H1 (cell line): ENCODE measurements around the gene LRRC46. TPM values are rescaled to one million over a fixed set of nuclear protein-coding genes. Genes with fewer than 3 reads are reported as not detected.

Experiments
- CTCF ChIA-PET: fragments of 300-600 bp; sonication (Branson Sonifier 250); formaldehyde crosslinking; loops from one replicate; lab custom pipeline; 2021; ENCODE audit not compliant: partially characterized antibody; lab: Charles Lee
- POLR2A ChIA-PET: fragments of 300-600 bp; sonication (Branson Sonifier 250); formaldehyde crosslinking; loops from one replicate; lab custom pipeline; 2021; ENCODE audit warnings: inconsistent platforms; ENCODE audit not compliant: partially characterized antibody; lab: Charles Lee
- DNase-seq, 2 experiments: peaks; one replicate each; pipeline versions ENCODE4 v3.0.0 to v3.0.0-alpha.2; 2010 to 2022; ENCODE audit warnings: low spot score in 2 of 2, low read depth in 1 of 2, mixed read lengths in 1 of 2
- FAIRE-seq: peaks from 2 replicates; lab custom pipeline; 2011; peaks lifted over from hg19 to GRCh38; lab: Jason Lieb, UNC
- H2AFZ ChIP-seq: 2 replicates; pipeline ENCODE4 v1.8.1; 2012; ENCODE audit warnings: low read length, inconsistent platforms
- H2AK5ac ChIP-seq: 2 replicates; pipeline ENCODE4 v1.6.1; 2013; ENCODE audit warnings: low read depth, low read length
- H2BK120ac ChIP-seq: replicated peaks from 2 replicates; pipeline ENCODE3; 2013; ENCODE audit warnings: low read depth, low read length, inconsistent platforms
- H2BK12ac ChIP-seq: 2 replicates; pipeline ENCODE4 v1.6.1; 2013; ENCODE audit warnings: low read depth, low read length
- H2BK15ac ChIP-seq: 2 replicates; pipeline ENCODE4 v1.6.1; 2013; ENCODE audit warnings: low read length
- H2BK20ac ChIP-seq: 2 replicates; pipeline ENCODE4 v1.6.1; 2013; ENCODE audit warnings: low read length
- H2BK5ac ChIP-seq: 2 replicates; pipeline ENCODE4 v1.6.1; 2013; ENCODE audit warnings: low read depth, low read length
- H3K14ac ChIP-seq: 2 replicates; pipeline ENCODE4 v1.6.1; 2013; ENCODE audit warnings: inconsistent platforms; ENCODE audit not compliant: insufficient read length
- H3K18ac ChIP-seq: 2 replicates; pipeline ENCODE4 v1.6.1; 2013; ENCODE audit warnings: low read length; ENCODE audit errors: extremely low read depth
- H3K23ac ChIP-seq: 2 replicates; pipeline ENCODE4 v1.6.1; 2013; ENCODE audit warnings: inconsistent platforms; ENCODE audit not compliant: insufficient read length
- H3K23me2 ChIP-seq: 2 replicates; pipeline ENCODE4 v1.6.1; 2013; ENCODE audit warnings: low read depth, low read length
- H3K27ac ChIP-seq: 2 replicates; pipeline ENCODE4 v1.6.1; 2011; ENCODE audit warnings: low read depth, low read length, inconsistent platforms
- H3K27me3 ChIP-seq, 4 experiments: replicated peaks in 1 of 4; 1 replicate in 1 of 4; 2 replicates in 3 of 4; pipeline versions ENCODE4 v1.6.1 to v1.8.1; 2011 to 2013; ENCODE audit warnings: low read length in 3 of 4, mild to moderate bottlenecking in 3 of 4, inconsistent platforms in 2 of 4, mixed read lengths in 2 of 4, moderate library complexity in 1 of 4; ENCODE audit not compliant: control insufficient read depth in 3 of 4, insufficient read depth in 3 of 4; ENCODE audit errors: extremely low read depth in 1 of 4
- H3K36me3 ChIP-seq, 4 experiments: 2 replicates each; pipeline versions ENCODE4 v1.6.1 to v1.8.1; 2011 to 2013; ENCODE audit warnings: mild to moderate bottlenecking in 4 of 4, low read length in 3 of 4, moderate library complexity in 2 of 4, control low read depth in 1 of 4, inconsistent platforms in 1 of 4; ENCODE audit not compliant: insufficient read depth in 4 of 4, control insufficient read depth in 2 of 4
- H3K4ac ChIP-seq: replicated peaks from 2 replicates; pipeline ENCODE3; 2013; ENCODE audit warnings: low read length, low read depth, mixed read lengths, inconsistent platforms; ENCODE audit not compliant: insufficient read length
- H3K4me1 ChIP-seq, 4 experiments: replicated peaks in 1 of 4; 1 replicate in 1 of 4; 2 replicates in 3 of 4; pipeline versions ENCODE4 v1.6.1 to v1.8.1; 2011 to 2013; ENCODE audit warnings: low read length in 3 of 4, inconsistent platforms in 2 of 4, mixed read lengths in 1 of 4; ENCODE audit not compliant: insufficient read depth in 4 of 4, control insufficient read depth in 3 of 4
- H3K4me2 ChIP-seq, 2 experiments: 2 replicates each; pipeline versions ENCODE4 v1.6.1 to v1.8.1; 2011 to 2013; ENCODE audit warnings: low read depth in 2 of 2, low read length in 2 of 2, control low read depth in 1 of 2, inconsistent platforms in 1 of 2, mild to moderate bottlenecking in 1 of 2; ENCODE audit not compliant: insufficient read depth in 1 of 2
- H3K4me3 ChIP-seq, 4 experiments: fragments of 200-600, 300-600 bp in 1 of 4; sonication (generic), shearing (Covaris generic), sonication (Bioruptor Twin) in 1 of 4; 2 replicates each; pipeline versions ENCODE4 v1.5.1 to v1.8.1; 2011 to 2016; ENCODE audit warnings: low read length in 4 of 4, low read depth in 3 of 4, control low read depth in 2 of 4, inconsistent platforms in 2 of 4, mild to moderate bottlenecking in 2 of 4, mixed read lengths in 1 of 4, moderate library complexity in 1 of 4; ENCODE audit not compliant: insufficient read depth in 2 of 4; ENCODE audit errors: extremely low read depth in 1 of 4
- H3K56ac ChIP-seq: replicated peaks from 2 replicates; pipeline ENCODE3; 2013; ENCODE audit warnings: low read depth, mild to moderate bottlenecking, mixed read lengths, low read length, inconsistent platforms; ENCODE audit not compliant: insufficient read length
- H3K79me1 ChIP-seq: 2 replicates; pipeline ENCODE4 v1.6.1; 2013; ENCODE audit warnings: low read depth, low read length, control low read depth
- H3K79me2 ChIP-seq, 2 experiments: 2 replicates each; pipeline versions ENCODE4 v1.6.1 to v1.8.1; 2012 to 2013; ENCODE audit warnings: low read length in 2 of 2, mild to moderate bottlenecking in 2 of 2, inconsistent platforms in 1 of 2; ENCODE audit not compliant: insufficient read depth in 2 of 2, control insufficient read depth in 1 of 2
- H3K9ac ChIP-seq, 4 experiments: replicated peaks in 1 of 4; 1 replicate in 1 of 4; 2 replicates in 3 of 4; pipeline versions ENCODE4 v1.6.1 to v1.8.1; 2011 to 2013; ENCODE audit warnings: low read depth in 3 of 4, low read length in 3 of 4, control low read depth in 2 of 4, mild to moderate bottlenecking in 2 of 4, moderate library complexity in 2 of 4, inconsistent platforms in 1 of 4; ENCODE audit errors: extremely low read depth in 1 of 4
- H3K9me3 ChIP-seq, 2 experiments: 2 replicates each; pipeline versions ENCODE4 v1.6.1 to v1.8.1; 2012 to 2013; ENCODE audit warnings: mild to moderate bottlenecking in 2 of 2, moderate library complexity in 2 of 2, control low read depth in 1 of 2, inconsistent platforms in 1 of 2, low read depth in 1 of 2, low read length in 1 of 2, mixed read lengths in 1 of 2; ENCODE audit not compliant: insufficient read depth in 2 of 2
- H4K20me1 ChIP-seq, 2 experiments: replicated peaks in 1 of 2; 2 replicates each; pipeline versions ENCODE3 to v1.8.1; 2011 to 2013; ENCODE audit warnings: inconsistent platforms in 2 of 2, low read length in 2 of 2, mild to moderate bottlenecking in 1 of 2; ENCODE audit not compliant: insufficient read depth in 2 of 2, control insufficient read depth in 1 of 2
- H4K5ac ChIP-seq: 2 replicates; pipeline ENCODE4 v1.6.1; 2013; ENCODE audit warnings: low read length, low read depth, mixed read lengths, inconsistent platforms; ENCODE audit not compliant: insufficient read length
- H4K8ac ChIP-seq: 2 replicates; pipeline ENCODE4 v1.8.0; 2013; ENCODE audit warnings: mild to moderate bottlenecking, moderate library complexity, low read length, inconsistent platforms; ENCODE audit not compliant: insufficient read depth; ENCODE audit errors: extremely low read depth
- H4K91ac ChIP-seq: replicated peaks from 2 replicates; pipeline ENCODE3; 2013; ENCODE audit warnings: low read length, mixed read lengths, inconsistent platforms; ENCODE audit not compliant: insufficient read length
- ASH2L ChIP-seq: fragments of 200-600, 300-600 bp; sonication (generic); IDR thresholded peaks from one replicate; pipeline ENCODE4 v1.7.1; 2017; ENCODE audit warnings: low read length
- CHD2 ChIP-seq: IDR thresholded peaks from 2 replicates; pipeline ENCODE4 v1.6.1; 2012; ENCODE audit warnings: low read length, improper control_type of control experiment
- GABPA ChIP-seq: IDR thresholded peaks from 2 replicates; pipeline ENCODE4 v1.6.1; 2011; ENCODE audit warnings: mild to moderate bottlenecking, low read length, moderate library complexity, borderline replicate concordance; ENCODE audit not compliant: insufficient read depth
- HDAC2 ChIP-seq, 2 experiments: fragments of 300-600 bp in 1 of 2; sonication (generic) in 1 of 2; IDR thresholded peaks; 2 replicates each; pipeline ENCODE4 v1.6.1; 2011 to 2012; ENCODE audit warnings: low read depth in 2 of 2, low read length in 2 of 2, mild to moderate bottlenecking in 2 of 2, moderate library complexity in 2 of 2, borderline replicate concordance in 1 of 2, inconsistent platforms in 1 of 2
- JUND ChIP-seq: IDR thresholded peaks from 2 replicates; pipeline ENCODE4 v1.6.1; 2011; ENCODE audit warnings: mild to moderate bottlenecking, improper control_type of control experiment, low read length
- KDM4A ChIP-seq: IDR thresholded peaks from one replicate; pipeline ENCODE4 v1.7.1; 2012; ENCODE audit warnings: low read depth, mild to moderate bottlenecking, moderate library complexity, low read length, inconsistent platforms; ENCODE audit not compliant: severe bottlenecking
- PHF8 ChIP-seq: fragments of 200-600 bp; sonication (generic); conservative IDR thresholded peaks from 2 replicates; pipeline ENCODE4 v1.7.1; 2012; ENCODE audit warnings: low read depth, mild to moderate bottlenecking, inconsistent platforms, low read length, moderate library complexity
- SIX5 ChIP-seq: IDR thresholded peaks from 2 replicates; pipeline ENCODE4 v1.6.1; 2011; ENCODE audit warnings: mild to moderate bottlenecking, low read depth, low read length
- SP4 ChIP-seq: IDR thresholded peaks from 2 replicates; pipeline ENCODE4 v1.6.1; 2012; ENCODE audit warnings: low read length, inconsistent platforms
- WGBS, 2 experiments: shearing (Covaris generic) in 1 of 2; methylation state at CpG; one replicate each; pipeline versions ENCODE4 v1.1.6 to v1.1.7; 2013 to 2015; ENCODE audit warnings: low lambda C conversion rate in 2 of 2, mixed read lengths in 2 of 2, inconsistent platforms in 1 of 2, low coverage in 1 of 2, missing lambda C conversion rate in 1 of 2; ENCODE audit not compliant: insufficient replicate concordance in 2 of 2, insufficient coverage in 1 of 2, insufficient read length in 1 of 2; ENCODE audit errors: extremely low coverage in 1 of 2, missing lambda C conversion rate in 1 of 2; 5-methylcytosine and 5-hydroxymethylcytosine counted together
- polyA plus RNA-seq, 7 experiments: library from polyadenylated mRNA; depleted of rRNA in 3 of 7; stranded (reverse) in 5 of 7; unstranded in 2 of 7; fragments of >200 nt in 5 of 7; fragments of 200-250 nt in 2 of 7; gene quantifications; 1 replicate in 5 of 7; 2 replicates in 1 of 7; 4 replicates in 1 of 7; pipeline versions ENCODE4 v1.2.1 to v1.2.3, GENCODE V29; 2011 to 2013; ENCODE audit warnings: missing spikeins in 2 of 7, mixed read lengths in 2 of 7
- total RNA-seq: library from RNA; stranded (reverse); fragmentation: NEBNext Ultra II Directional; extraction: Animal tissue kit (Norgen Biotek cat#: 25700); gene quantifications from 2 replicates; pipeline ENCODE4 v1.2.1, GENCODE V29; 2021

The LRRC46 gene
- total and polyA plus RNA-seq, 2 of the 8 experiments (the other 6 are each of a cell fraction or from before 2014, with no cell fraction given): 0.18 TPM; not detected in 1

DNA sequence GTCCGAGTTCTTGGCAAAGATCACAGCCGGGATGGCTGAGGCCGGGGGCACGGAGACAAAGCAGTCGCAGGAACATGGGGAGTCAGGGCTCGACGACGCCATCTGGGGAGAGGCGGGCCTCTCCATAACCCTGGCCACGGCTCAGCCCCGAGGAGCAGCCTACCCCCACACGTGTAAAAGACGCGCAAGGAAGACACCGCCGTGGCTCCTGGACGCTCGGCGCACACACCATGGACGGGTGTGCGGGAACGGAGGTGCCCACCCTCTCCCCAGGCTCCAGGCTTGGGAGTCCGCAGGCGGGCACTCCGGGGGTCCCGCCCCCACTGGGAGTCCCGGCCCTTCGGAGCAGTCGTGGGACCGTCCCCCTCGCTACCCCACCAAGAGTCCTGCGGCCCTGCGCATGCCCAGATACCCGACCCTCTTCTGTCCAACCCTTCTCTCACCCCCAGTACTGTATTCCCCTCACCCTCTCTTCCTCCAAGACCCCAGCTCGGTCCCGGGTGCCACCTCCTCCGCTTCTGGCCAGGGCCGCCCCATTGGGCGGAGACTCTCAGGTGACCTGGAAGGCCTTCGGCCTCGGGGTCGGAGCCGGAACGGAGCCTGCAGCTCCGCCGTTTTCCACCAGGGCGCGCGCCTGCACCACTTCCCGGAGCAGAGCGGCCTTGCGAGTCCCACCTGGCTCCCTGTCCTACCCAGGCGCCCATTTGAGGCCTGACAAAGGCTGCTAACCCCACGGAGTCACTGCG lies 9.4 kb downstream of the LRRC46 start, which contains the start of gene SCRN2:
SCRN2 (minus strand) TSS at position 532 of the 746 bp plus-strand sequence; CDS start at position 102, 430 bp downstream.
- H4K5ac ChIP-seq: peak within 1 kb of the TSS; percentile 31
- no peak within 1 kb of the TSS for H3K4ac ChIP-seq
- H2AFZ ChIP-seq: peak within 1 kb of the TSS; percentile 6; the same call in 1 of the 2 replicates
- peak within 1 kb of the TSS; percentile 2 for H4K91ac ChIP-seq
- no peak within 1 kb of the TSS for H2BK15ac ChIP-seq
- no peaks in the 10 kb centered on the region for H3K79me2 ChIP-seq
- H3K23me2 ChIP-seq: peaks cover 2% of the 10 kb centered on the region; the same call in 1 of the 2 replicates
- H2BK5ac ChIP-seq: peak within 1 kb of the TSS; percentile 54; the same call in 1 of the 2 replicates
- no peak within 1 kb of the TSS for H3K56ac ChIP-seq
- no peak within 1 kb of the TSS for H2BK12ac ChIP-seq
- peak within 1 kb of the TSS; percentile 47 to 92 (median 80) for H3K4me3 ChIP-seq
- peaks cover under 1 to 17% (median 11%) of the 10 kb centered on the region in 4 experiments for H3K27me3 ChIP-seq
- H3K9ac ChIP-seq: peak within 1 kb of the TSS in 3 of 4 experiments; percentile 49 to 52 (median 51); a peak in 6 of 7 replicates
- 2% methylated on average over 54 of the region's 55 CpGs; no CpG with 5 or more reads in 1 of the 2 experiments for WGBS, 2 experiments
- FAIRE-seq: no peak
- H4K20me1 ChIP-seq: peaks cover 0 to 2% of the 10 kb centered on the region in 2 experiments
- H2BK120ac ChIP-seq: no peak within 1 kb of the TSS
- H3K79me1 ChIP-seq: no peaks in the 10 kb centered on the region
- H3K9me3 ChIP-seq: no peaks in the 10 kb centered on the region
- ChIA-PET CTCF (interaction anchor here (0.6 to 33.0 kb wide), 31 partner anchors 10 to 211 kb away, joined by 3 to 1206 read pairs (median 4); partner anchors contain the start of genes CDK5RAP3, LRRC46, MRPL10 and OSBPL7), POLR2A (interaction anchor here (0.6 to 12.4 kb wide), 6 partner anchors 9 to 1722 kb away, joined by 4 to 134 read pairs (median 6); partner anchors contain the start of genes LRRC46, MRPL10, SP2 and SP6)
- no peak within 1 kb of the TSS for H3K27ac ChIP-seq
- peak; percentile 85 to 99 for DNase-seq
- peaks cover 0 to 23% (median 8%) of the 10 kb centered on the region in 4 experiments; a peak in 5 of 7 replicates for H3K4me1 ChIP-seq
- peaks cover 0 to 7% (median 1%) of the 10 kb centered on the region in 4 experiments; a peak in 4 of 8 replicates for H3K36me3 ChIP-seq
- H2BK20ac ChIP-seq: no peak within 1 kb of the TSS
- H3K14ac ChIP-seq: no peak within 1 kb of the TSS
- peak within 1 kb of the TSS; percentile 60; the same call in 1 of the 2 replicates for H4K8ac ChIP-seq
- H3K4me2 ChIP-seq: peak within 1 kb of the TSS; percentile 73 to 80
- no peak within 1 kb of the TSS for H3K23ac ChIP-seq
- peak within 1 kb of the TSS; percentile 79 for H3K18ac ChIP-seq
- H2AK5ac ChIP-seq: no peak within 1 kb of the TSS
- TF ChIP-seq HDAC2 (IDR thresholded peaks at IDR 0.05; ENCODE audit: borderline replicate concordance in 1 of 2, low read depth in 2 of 2, low read length in 2 of 2) (0 out of 4 replicates have a peak, but pooled peaks of 1 of the 2 experiments have one; percentile 36), SP4 (peak; percentile 74), CHD2 (no peak), JUND (0 out of 2 replicates have a peak, but pooled peaks have one; percentile 50), GABPA (peak; percentile 41; the same call in 1 of the 2 replicates), PHF8 (peak; percentile 63), KDM4A (peak; percentile 89), SIX5 (no peak), ASH2L (peak; percentile 75)
